ENCODE measurements around the gene ODAD3. TPM values are rescaled to one million over a fixed set of nuclear protein-coding genes. Genes with fewer than 3 reads are reported as not detected.

ODAD3 gene
- total RNA-seq, 1 donor from 2014 or later = 0.40 TPM

GRCh38 chr19:11426656-11427055, 8.3 kb downstream of the ODAD3 start:
- no peak for DNase-seq (ENCODE audit: low read depth)
- H3K4me3 ChIP-seq (ENCODE audit: low read depth, low read length) = no peak overlapping the region
- TF ChIP-seq CTCF (conservative IDR thresholded peaks at IDR 0.05; ENCODE audit: low read depth, low read length) = no peak

- DNase-seq (ENCODE audit: low read depth) = no peak
- TF ChIP-seq CTCF (conservative IDR thresholded peaks at IDR 0.05; ENCODE audit: low read depth, low read length) = no peak
- no peak overlapping the region for H3K4me3 ChIP-seq (ENCODE audit: low read depth, low read length)
Observed at GRCh38 chr19:11425719-11426457, 9.0 kb downstream of the ODAD3 start.

- H3K4me3 ChIP-seq (ENCODE audit: low read depth, low read length) = no peak overlapping the region
- no peak for TF ChIP-seq CTCF (conservative IDR thresholded peaks at IDR 0.05; ENCODE audit: low read depth, low read length)
- no peak for DNase-seq (ENCODE audit: low read depth)
Observed at GRCh38 chr19:11423791-11424181, 11.1 kb downstream of the ODAD3 start.

GRCh38 chr19:11423164-11423790, 11.6 kb downstream of the ODAD3 start:
- TF ChIP-seq CTCF (conservative IDR thresholded peaks at IDR 0.05; ENCODE audit: low read depth, low read length) = no peak
- no peak for DNase-seq (ENCODE audit: low read depth)
- no peak overlapping the region for H3K4me3 ChIP-seq (ENCODE audit: low read depth, low read length)

GRCh38 chr19:11422163-11423065, 12.5 kb downstream of the ODAD3 start:
- H3K4me3 ChIP-seq (ENCODE audit: low read depth, low read length) = no peak overlapping the region
- no peak for DNase-seq (ENCODE audit: low read depth)
- no peak for TF ChIP-seq CTCF (conservative IDR thresholded peaks at IDR 0.05; ENCODE audit: low read depth, low read length)

- DNase-seq (ENCODE audit: low read depth) = no peak
- H3K4me3 ChIP-seq (ENCODE audit: low read depth, low read length) = no peak overlapping the region
- TF ChIP-seq CTCF (conservative IDR thresholded peaks at IDR 0.05; ENCODE audit: low read depth, low read length) = no peak
Observed at GRCh38 chr19:11421371-11422098, 13.4 kb downstream of the ODAD3 start.
